HEK293 (cell line): Measurements from ENCODE around the gene SHLD2.
"Not testable (repeated sequence)": the region's sequence is repeated elsewhere in the genome, so short reads cannot be mapped to it uniquely, and the experiment has no call there.

Experiments used
- CTCF ChIP-seq: fragments of 450-650 bp; formaldehyde crosslinking; IDR thresholded peaks from 2 replicates; pipeline ENCODE4 v1.5.1; 2016; ENCODE audit warnings: missing biosample characterization, missing genetic modification characterization
- REST ChIP-seq: fragments of 450-650 bp; formaldehyde crosslinking; IDR thresholded peaks from 2 replicates; pipeline ENCODE4 v1.5.1; 2016; ENCODE audit warnings: missing biosample characterization, missing genetic modification characterization
- TRIM28 ChIP-seq: IDR thresholded peaks from 2 replicates; pipeline ENCODE4 v1.6.1; 2011; ENCODE audit warnings: low read length, control low read depth, borderline replicate concordance
- ZNF292 ChIP-seq: fragments of 450-650 bp; formaldehyde crosslinking; IDR thresholded peaks from 2 replicates; pipeline ENCODE4 v1.5.1; 2016; ENCODE audit warnings: low read depth, missing biosample characterization, missing genetic modification characterization, borderline replicate concordance
- ZNF558 ChIP-seq: fragments of 450-650 bp; formaldehyde crosslinking; IDR thresholded peaks from 2 replicates; pipeline ENCODE4 v1.5.1; 2016; ENCODE audit warnings: missing biosample characterization, missing genetic modification characterization
- ZNF747 ChIP-seq: fragments of 450-650 bp; formaldehyde crosslinking; IDR thresholded peaks from 2 replicates; pipeline ENCODE4 v1.5.1; 2016; ENCODE audit warnings: missing biosample characterization, missing genetic modification characterization

GRCh38 chr10:87081574-87081973 lies 13.4 kb upstream of the SHLD2 start:
- not testable (repeated sequence) for TF ChIP-seq ZNF292 (tag by site-specific recombination); CTCF; ZNF747 (tag by site-specific recombination); TRIM28; REST (tag by site-specific recombination); ZNF558 (tag by site-specific recombination)
